ENCODE data around the gene DDX39A. TPM values are rescaled to one million over a fixed set of nuclear protein-coding genes. Genes with fewer than 3 reads are reported as not detected.
A peak's percentile ranks its signal among the peaks of the same experiment; 100 is the strongest.

DDX39A gene
- polyA plus RNA-seq, 1 of the 3 experiments (the other 2 are of a cell fraction) = 88.8 TPM

DNA sequence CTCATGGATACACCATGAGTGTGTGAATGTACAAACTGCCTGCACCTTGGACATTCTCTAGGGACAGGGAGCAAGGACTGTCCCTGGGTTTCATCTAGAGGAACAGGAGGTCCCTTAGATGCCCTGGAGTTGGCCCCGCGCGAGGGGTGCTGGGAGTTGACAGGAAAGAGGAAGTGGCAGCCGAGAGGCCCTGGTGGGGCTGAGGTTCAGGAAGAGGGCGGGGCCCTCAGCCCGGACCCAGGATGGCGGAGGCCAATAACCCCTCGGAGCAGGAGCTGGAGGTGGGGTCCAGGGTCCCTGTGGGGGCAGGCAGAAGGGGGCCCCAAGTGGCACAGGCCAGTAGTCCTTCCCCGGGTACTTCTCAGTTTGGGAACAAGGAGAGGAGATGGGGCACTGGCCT is 20.9 kb upstream of the DDX39A start:
- H3K9ac ChIP-seq = no peak overlapping the region
- peaks cover 36% of the 10 kb centered on the region for H4K20me1 ChIP-seq (ENCODE audit: insufficient read depth)
- CTCF ChIA-PET = no interaction called here
- no peak for TF ChIP-seq MEF2A (IDR thresholded peaks at IDR 0.05; ENCODE audit: borderline replicate concordance, low read depth)
- TF ChIP-seq SIN3A (IDR thresholded peaks at IDR 0.05; ENCODE audit: borderline replicate concordance, low read depth, low read length) = no peak
- TF ChIP-seq, protein P1, sequence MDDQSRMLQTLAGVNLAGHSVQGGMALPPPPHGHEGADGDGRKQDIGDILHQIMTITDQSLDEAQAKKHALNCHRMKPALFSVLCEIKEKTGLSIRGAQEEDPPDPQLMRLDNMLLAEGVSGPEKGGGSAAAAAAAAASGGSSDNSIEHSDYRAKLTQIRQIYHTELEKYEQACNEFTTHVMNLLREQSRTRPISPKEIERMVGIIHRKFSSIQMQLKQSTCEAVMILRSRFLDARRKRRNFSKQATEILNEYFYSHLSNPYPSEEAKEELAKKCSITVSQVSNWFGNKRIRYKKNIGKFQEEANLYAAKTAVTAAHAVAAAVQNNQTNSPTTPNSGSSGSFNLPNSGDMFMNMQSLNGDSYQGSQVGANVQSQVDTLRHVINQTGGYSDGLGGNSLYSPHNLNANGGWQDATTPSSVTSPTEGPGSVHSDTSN (IDR thresholded peaks at IDR 0.05) = no peak
- no peak for DNase-seq
- H3K4me1 ChIP-seq (ENCODE audit: control insufficient read depth in 1 of 2, insufficient read depth in 2 of 2, low read depth in 1 of 2, low read length in 1 of 2) = peaks cover 0 to 27% of the 10 kb centered on the region in 2 experiments; a peak in 1 of 4 replicates
- no peak overlapping the region for H3K4me3 ChIP-seq (ENCODE audit: low read depth in 2 of 2, low read length in 1 of 2)
- peaks cover 12 to 17% of the 10 kb centered on the region in 2 experiments for H3K36me3 ChIP-seq (replicated peaks in 1 of 2; ENCODE audit: control insufficient read depth in 1 of 2, insufficient read depth in 2 of 2, low read length in 1 of 2)
- H3K9me3 ChIP-seq = no peaks in the 10 kb centered on the region
- no peaks in the 10 kb centered on the region for H3K27me3 ChIP-seq (ENCODE audit: insufficient read depth)
- 85% methylated on average over 7 of the region's 9 CpGs for WGBS (ENCODE audit: low lambda C conversion rate)
- H3K9me2 ChIP-seq = no peaks in the 10 kb centered on the region
- no peak overlapping the region for H2AFZ ChIP-seq (ENCODE audit: low read depth)
- H3F3A ChIP-seq (replicated peaks; ENCODE audit: insufficient read depth) = peaks cover 3% of the 10 kb centered on the region
- POLR2A ChIA-PET = no interaction called here
- H3K79me2 ChIP-seq (ENCODE audit: insufficient read depth) = peaks cover 64% of the 10 kb centered on the region
- no peak overlapping the region for H3K4me2 ChIP-seq
- peak overlapping the region in 1 of 2 experiments; percentile 62; a peak in 2 of 4 replicates for H3K27ac ChIP-seq (ENCODE audit: low read depth in 2 of 2, low read length in 1 of 2)

GRCh38 chr19:14439014-14439413 is 19.9 kb upstream of the DDX39A start:
- no peak overlapping the region for H3K9ac ChIP-seq
- TF ChIP-seq NFIC (IDR thresholded peaks at IDR 0.05; ENCODE audit: borderline replicate concordance) = no peak
- no peak for TF ChIP-seq USF2 (IDR thresholded peaks at IDR 0.05; ENCODE audit: borderline replicate concordance, low read depth, low read length)
- TF ChIP-seq RFX5 (IDR thresholded peaks at IDR 0.05; ENCODE audit: low read length) = no peak
- peaks cover 8 to 11% of the 10 kb centered on the region in 2 experiments for H3K36me3 ChIP-seq (replicated peaks in 1 of 2; ENCODE audit: control insufficient read depth in 1 of 2, insufficient read depth in 2 of 2, low read length in 1 of 2)
- ChIA-PET CTCF (interaction anchor here (0.6 to 1.8 kb wide), 3 partner anchors 26 to 302 kb away, joined by 3 to 5 read pairs (median 4); partner anchors contain the start of gene ASF1B), POLR2A (no interaction called here)
- H2AFZ ChIP-seq (ENCODE audit: low read depth) = no peak overlapping the region
- H3F3A ChIP-seq (replicated peaks; ENCODE audit: insufficient read depth) = peaks cover 11% of the 10 kb centered on the region
- peaks cover 74% of the 10 kb centered on the region for H3K79me2 ChIP-seq (ENCODE audit: insufficient read depth)
- H3K27ac ChIP-seq (ENCODE audit: low read depth in 2 of 2, low read length in 1 of 2) = no peak overlapping the region
- no peaks in the 10 kb centered on the region for H3K9me2 ChIP-seq
- H4K20me1 ChIP-seq (ENCODE audit: insufficient read depth) = peaks cover 36% of the 10 kb centered on the region
- H3K9me3 ChIP-seq = no peaks in the 10 kb centered on the region
- 91% methylated on average over 9 of the region's 9 CpGs for WGBS (ENCODE audit: low lambda C conversion rate)
- no peaks in the 10 kb centered on the region for H3K27me3 ChIP-seq (ENCODE audit: insufficient read depth)
- no peak for DNase-seq
- H3K4me2 ChIP-seq = no peak overlapping the region
- peaks cover 6 to 37% of the 10 kb centered on the region in 2 experiments; a peak in 3 of 4 replicates for H3K4me1 ChIP-seq (ENCODE audit: control insufficient read depth in 1 of 2, insufficient read depth in 2 of 2, low read depth in 1 of 2, low read length in 1 of 2)
- no peak overlapping the region for H3K4me3 ChIP-seq (ENCODE audit: low read depth in 2 of 2, low read length in 1 of 2)

DNA sequence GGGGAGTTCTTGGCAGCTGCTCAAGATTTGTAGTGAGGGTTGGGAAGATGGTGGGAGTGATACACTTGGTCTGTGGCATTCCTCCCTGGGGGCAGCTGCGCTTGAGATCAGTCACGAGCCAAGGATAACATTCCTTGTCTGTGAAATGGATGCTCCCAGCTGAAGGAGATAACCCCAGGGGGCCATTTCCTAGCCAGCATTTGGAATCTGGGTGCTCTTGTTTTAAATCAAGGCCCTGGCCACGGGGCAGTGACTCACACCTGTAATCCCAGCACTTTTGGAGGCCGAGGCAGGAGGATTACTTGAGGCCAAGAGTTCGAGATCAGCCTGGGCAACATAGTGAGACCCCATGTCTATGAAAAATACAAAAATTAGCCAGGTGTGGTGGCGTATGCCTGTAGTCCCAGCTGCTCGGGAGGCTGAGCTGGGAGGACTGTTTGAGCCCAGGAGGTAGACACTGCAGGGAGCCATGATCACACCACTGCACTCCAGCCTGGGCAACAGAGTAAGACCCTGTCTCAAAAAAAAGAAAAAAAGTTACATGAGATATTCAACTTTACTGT is 18.5 kb upstream of the DDX39A start:
- ChIA-PET POLR2A (no interaction called here), CTCF (interaction anchor here (1.4 to 1.8 kb wide), 2 partner anchors 32 to 49 kb away, joined by 3 to 4 read pairs; no protein-coding TSS in a partner anchor)
- Histone ChIP-seq H3K27ac (ENCODE audit: low read depth in 2 of 2, low read length in 1 of 2) (no peak overlapping the region), H4K20me1 (ENCODE audit: insufficient read depth) (peaks cover 36% of the 10 kb centered on the region), H3F3A (replicated peaks; ENCODE audit: insufficient read depth) (peaks cover 13% of the 10 kb centered on the region), H3K36me3 (replicated peaks in 1 of 2; ENCODE audit: control insufficient read depth in 1 of 2, insufficient read depth in 2 of 2, low read length in 1 of 2) (peaks cover 0 to 6% of the 10 kb centered on the region in 2 experiments), H3K9me3 (no peaks in the 10 kb centered on the region), H3K27me3 (ENCODE audit: insufficient read depth) (no peaks in the 10 kb centered on the region), H2AFZ (ENCODE audit: low read depth) (no peak overlapping the region), H3K79me2 (ENCODE audit: insufficient read depth) (peaks cover 85% of the 10 kb centered on the region), H3K4me1 (ENCODE audit: control insufficient read depth in 1 of 2, insufficient read depth in 2 of 2, low read depth in 1 of 2, low read length in 1 of 2) (peaks cover 6 to 39% of the 10 kb centered on the region in 2 experiments; a peak in 3 of 4 replicates), H3K9me2 (no peaks in the 10 kb centered on the region), H3K4me2 (no peak overlapping the region), H3K4me3 (ENCODE audit: low read depth in 2 of 2, low read length in 1 of 2) (no peak overlapping the region), H3K9ac (no peak overlapping the region)
- no peak for DNase-seq
- 88% methylated on average over 6 of the region's 7 CpGs for WGBS (ENCODE audit: low lambda C conversion rate)
- TF ChIP-seq RCOR1 (IDR thresholded peaks at IDR 0.05; ENCODE audit: low read length) (no peak), MEF2A (IDR thresholded peaks at IDR 0.05; ENCODE audit: borderline replicate concordance, low read depth) (no peak), RFX5 (IDR thresholded peaks at IDR 0.05; ENCODE audit: low read length) (no peak), TCF12 (IDR thresholded peaks at IDR 0.05) (no peak)
